ENCODE measurements around the gene ARID1B. TPM values are rescaled to one million over a fixed set of nuclear protein-coding genes. Genes with fewer than 3 reads are reported as not detected.

Gene ARID1B
- total RNA-seq, 1 donor from 2014 or later = 75.4 TPM

DNA sequence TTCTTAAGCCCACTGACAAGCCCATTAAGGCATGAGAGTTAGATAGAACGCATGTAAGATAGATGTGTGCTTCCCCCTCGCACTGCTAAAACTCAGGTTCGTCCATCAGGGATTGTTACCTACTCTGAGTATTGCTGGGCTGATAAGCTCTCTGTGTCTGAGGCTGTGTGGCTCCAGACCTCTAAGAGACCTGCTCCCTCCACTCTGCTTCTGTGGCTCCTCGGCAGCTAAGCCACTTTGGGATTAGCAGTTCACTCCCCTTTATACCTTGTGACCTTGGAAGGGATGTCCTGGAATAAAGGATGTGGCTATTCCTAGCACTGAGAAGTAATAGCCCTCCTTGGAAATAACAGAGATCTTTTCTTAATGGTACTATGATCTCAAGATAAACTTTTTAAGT lies 381.3 kb downstream of the ARID1B start:
- no peaks in the 10 kb centered on the region for H3K79me2 ChIP-seq (ENCODE audit: insufficient read depth, low read length)
- peaks cover 6% of the 10 kb centered on the region for H3K4me1 Mint-ChIP-seq (ENCODE audit: low read depth, unreplicated experiment)
- H3K36me3 Mint-ChIP-seq (ENCODE audit: low read depth, unreplicated experiment) = peaks cover 13% of the 10 kb centered on the region
- H3K27ac ChIP-seq (ENCODE audit: low read depth, low read length) = no peak overlapping the region
- no peaks in the 10 kb centered on the region for H4K20me1 ChIP-seq (ENCODE audit: insufficient read depth, low read length)
- FAIRE-seq (no peak), DNase-seq (ENCODE audit: low read depth) (no peak)
- peaks cover 4% of the 10 kb centered on the region for H3K36me3 ChIP-seq (ENCODE audit: insufficient read depth, low read length)
- TF ChIP-seq EZH2 (IDR thresholded peaks at IDR 0.05; ENCODE audit: insufficient read depth, low read length) = no peak
- TF ChIP-seq, protein P1, sequence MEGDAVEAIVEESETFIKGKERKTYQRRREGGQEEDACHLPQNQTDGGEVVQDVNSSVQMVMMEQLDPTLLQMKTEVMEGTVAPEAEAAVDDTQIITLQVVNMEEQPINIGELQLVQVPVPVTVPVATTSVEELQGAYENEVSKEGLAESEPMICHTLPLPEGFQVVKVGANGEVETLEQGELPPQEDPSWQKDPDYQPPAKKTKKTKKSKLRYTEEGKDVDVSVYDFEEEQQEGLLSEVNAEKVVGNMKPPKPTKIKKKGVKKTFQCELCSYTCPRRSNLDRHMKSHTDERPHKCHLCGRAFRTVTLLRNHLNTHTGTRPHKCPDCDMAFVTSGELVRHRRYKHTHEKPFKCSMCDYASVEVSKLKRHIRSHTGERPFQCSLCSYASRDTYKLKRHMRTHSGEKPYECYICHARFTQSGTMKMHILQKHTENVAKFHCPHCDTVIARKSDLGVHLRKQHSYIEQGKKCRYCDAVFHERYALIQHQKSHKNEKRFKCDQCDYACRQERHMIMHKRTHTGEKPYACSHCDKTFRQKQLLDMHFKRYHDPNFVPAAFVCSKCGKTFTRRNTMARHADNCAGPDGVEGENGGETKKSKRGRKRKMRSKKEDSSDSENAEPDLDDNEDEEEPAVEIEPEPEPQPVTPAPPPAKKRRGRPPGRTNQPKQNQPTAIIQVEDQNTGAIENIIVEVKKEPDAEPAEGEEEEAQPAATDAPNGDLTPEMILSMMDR (IDR thresholded peaks at IDR 0.05; ENCODE audit: insufficient read depth, low read depth, low read length) = no peak
- H3K4me1 ChIP-seq (ENCODE audit: insufficient read depth, low read length) = no peaks in the 10 kb centered on the region
- H3K4me2 ChIP-seq (ENCODE audit: low read length) = no peak overlapping the region
- no peak overlapping the region for H2AFZ ChIP-seq (ENCODE audit: low read depth, low read length)
- no peak overlapping the region for H3K4me3 Mint-ChIP-seq (ENCODE audit: unreplicated experiment)
- H3K9ac ChIP-seq (ENCODE audit: low read length) = no peak overlapping the region
- H3K9me3 Mint-ChIP-seq (ENCODE audit: unreplicated experiment) = no peaks in the 10 kb centered on the region
- no peak overlapping the region for H3K4me3 ChIP-seq (ENCODE audit: insufficient read depth, low read depth, low read length)
- H3K27me3 ChIP-seq (ENCODE audit: insufficient read depth, low read length) = no peaks in the 10 kb centered on the region
- no peak overlapping the region for H3K27ac Mint-ChIP-seq (ENCODE audit: unreplicated experiment)
- H3K9me3 ChIP-seq (ENCODE audit: insufficient read depth, low read depth, low read length) = no peaks in the 10 kb centered on the region
- no peaks in the 10 kb centered on the region for H3K27me3 Mint-ChIP-seq (ENCODE audit: low read depth, unreplicated experiment)

DNA sequence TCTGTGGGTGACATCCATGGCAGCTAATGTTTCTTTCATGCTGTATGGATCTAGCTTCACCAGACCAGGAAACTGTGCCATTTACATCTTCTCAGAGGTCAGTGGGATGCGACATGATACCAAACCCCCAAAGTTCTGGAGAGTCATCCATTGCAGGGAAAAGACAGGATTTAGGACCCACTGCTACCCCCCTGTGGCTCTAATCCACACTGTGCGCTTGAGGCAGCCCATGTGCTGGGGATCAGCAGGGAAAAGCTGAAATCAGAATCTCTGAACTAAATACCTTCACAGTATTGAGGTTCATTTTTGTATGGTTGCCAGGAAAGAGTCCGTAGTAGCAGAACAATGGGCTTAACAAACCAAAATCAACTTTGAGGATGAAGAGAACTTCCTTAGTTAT lies 381.7 kb downstream of the ARID1B start:
- FAIRE-seq (no peak), DNase-seq (ENCODE audit: low read depth) (no peak)
- no peaks in the 10 kb centered on the region for H3K9me3 Mint-ChIP-seq (ENCODE audit: unreplicated experiment)
- peaks cover 13% of the 10 kb centered on the region for H3K36me3 Mint-ChIP-seq (ENCODE audit: low read depth, unreplicated experiment)
- H3K27me3 Mint-ChIP-seq (ENCODE audit: low read depth, unreplicated experiment) = no peaks in the 10 kb centered on the region
- Histone ChIP-seq H2AFZ (ENCODE audit: low read depth, low read length) (no peak overlapping the region), H3K4me3 (ENCODE audit: insufficient read depth, low read depth, low read length) (no peak overlapping the region), H3K4me2 (ENCODE audit: low read length) (no peak overlapping the region), H3K9ac (ENCODE audit: low read length) (no peak overlapping the region), H3K36me3 (ENCODE audit: insufficient read depth, low read length) (peaks cover 4% of the 10 kb centered on the region), H3K27me3 (ENCODE audit: insufficient read depth, low read length) (no peaks in the 10 kb centered on the region), H3K4me1 (ENCODE audit: insufficient read depth, low read length) (no peaks in the 10 kb centered on the region), H3K27ac (ENCODE audit: low read depth, low read length) (no peak overlapping the region), H3K9me3 (ENCODE audit: insufficient read depth, low read depth, low read length) (no peaks in the 10 kb centered on the region), H3K79me2 (ENCODE audit: insufficient read depth, low read length) (no peaks in the 10 kb centered on the region), H4K20me1 (ENCODE audit: insufficient read depth, low read length) (no peaks in the 10 kb centered on the region)
- H3K4me1 Mint-ChIP-seq (ENCODE audit: low read depth, unreplicated experiment) = peaks cover 7% of the 10 kb centered on the region
- TF ChIP-seq, protein P1 (IDR thresholded peaks at IDR 0.05; ENCODE audit: insufficient read depth, low read depth, low read length) = peak; percentile 23
- no peak for TF ChIP-seq EZH2 (IDR thresholded peaks at IDR 0.05; ENCODE audit: insufficient read depth, low read length)
- H3K27ac Mint-ChIP-seq (ENCODE audit: unreplicated experiment) = no peak overlapping the region
- H3K4me3 Mint-ChIP-seq (ENCODE audit: unreplicated experiment) = no peak overlapping the region

DNA sequence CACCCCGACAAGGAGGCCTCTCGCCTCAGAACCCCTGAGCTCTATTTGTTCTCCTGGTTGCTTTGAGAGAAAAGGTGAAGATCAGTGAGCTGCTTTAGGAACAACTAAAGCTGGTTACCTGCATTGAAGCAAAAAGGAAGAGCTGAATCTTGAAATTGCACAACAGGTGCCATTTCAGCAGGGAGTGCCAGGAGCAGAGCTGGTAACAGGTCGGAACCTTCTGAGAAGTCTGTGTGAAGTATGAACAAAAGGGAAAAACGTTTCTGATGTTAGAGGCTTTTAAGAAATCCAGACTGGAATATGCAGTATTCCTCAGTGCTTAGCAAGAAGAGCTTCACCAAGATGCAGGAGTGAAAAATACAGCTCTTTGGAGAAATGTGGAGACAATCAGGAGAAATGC lies 382.2 kb downstream of the ARID1B start:
- Histone ChIP-seq H3K4me3 (ENCODE audit: insufficient read depth, low read depth, low read length) (no peak overlapping the region), H3K9me3 (ENCODE audit: insufficient read depth, low read depth, low read length) (no peaks in the 10 kb centered on the region), H3K27me3 (ENCODE audit: insufficient read depth, low read length) (no peaks in the 10 kb centered on the region), H4K20me1 (ENCODE audit: insufficient read depth, low read length) (no peaks in the 10 kb centered on the region), H3K36me3 (ENCODE audit: insufficient read depth, low read length) (peaks cover 4% of the 10 kb centered on the region), H3K9ac (ENCODE audit: low read length) (no peak overlapping the region), H3K79me2 (ENCODE audit: insufficient read depth, low read length) (no peaks in the 10 kb centered on the region), H3K4me2 (ENCODE audit: low read length) (no peak overlapping the region), H3K27ac (ENCODE audit: low read depth, low read length) (no peak overlapping the region), H3K4me1 (ENCODE audit: insufficient read depth, low read length) (no peaks in the 10 kb centered on the region), H2AFZ (ENCODE audit: low read depth, low read length) (no peak overlapping the region)
- no peaks in the 10 kb centered on the region for H3K27me3 Mint-ChIP-seq (ENCODE audit: low read depth, unreplicated experiment)
- no peaks in the 10 kb centered on the region for H3K9me3 Mint-ChIP-seq (ENCODE audit: unreplicated experiment)
- DNase-seq (ENCODE audit: low read depth) (no peak), FAIRE-seq (no peak)
- H3K4me1 Mint-ChIP-seq (ENCODE audit: low read depth, unreplicated experiment) = peaks cover 7% of the 10 kb centered on the region
- H3K4me3 Mint-ChIP-seq (ENCODE audit: unreplicated experiment) = no peak overlapping the region
- no peak overlapping the region for H3K27ac Mint-ChIP-seq (ENCODE audit: unreplicated experiment)
- H3K36me3 Mint-ChIP-seq (ENCODE audit: low read depth, unreplicated experiment) = peaks cover 13% of the 10 kb centered on the region
- TF ChIP-seq, protein P1 (IDR thresholded peaks at IDR 0.05; ENCODE audit: insufficient read depth, low read depth, low read length) = no peak
- TF ChIP-seq EZH2 (IDR thresholded peaks at IDR 0.05; ENCODE audit: insufficient read depth, low read length) = no peak

All from astrocyte (in vitro differentiated cells and primary cell).